Psoas muscle (tissue), 8 donors: ENCODE measurements around the gene PGBD5. TPM values are rescaled to one million over a fixed set of nuclear protein-coding genes. Genes with fewer than 3 reads are reported as not detected.

Experiments
- ATAC-seq, 4 donors: fragments of 200-7000 bp; cut with Tn5 transposase; one replicate each; pipeline ENCODE4 v1.9.1; 2020; ENCODE audit warnings: moderate library complexity in 3 of 4, mild to moderate bottlenecking in 2 of 4
- DNase-seq, 2 donors: peaks; one replicate each; pipeline ENCODE4 v3.0.0-alpha.2; 2020
- H3K27ac ChIP-seq: fragments of 200-600 bp; one replicate; pipeline ENCODE4 v1.8.0; 2022
- H3K27me3 ChIP-seq, 3 donors: fragments of 200-600 bp in 1 of 3; one replicate each; pipeline versions ENCODE4 v1.6.1 to v1.8.0; 2013 to 2022; ENCODE audit warnings: low read length in 2 of 3, mild to moderate bottlenecking in 2 of 3, moderate library complexity in 1 of 3; ENCODE audit not compliant: insufficient read depth in 3 of 3
- H3K36me3 ChIP-seq, 2 donors: fragments of 200-600 bp in 1 of 2; one replicate each; pipeline versions ENCODE4 v1.6.1 to v1.8.0; 2013 to 2022; ENCODE audit warnings: low read depth in 1 of 2, mild to moderate bottlenecking in 1 of 2, moderate library complexity in 1 of 2; ENCODE audit not compliant: insufficient read depth in 1 of 2
- H3K4me1 ChIP-seq: fragments of 200-600 bp; one replicate; pipeline ENCODE4 v1.8.0; 2022
- H3K4me3 ChIP-seq: fragments of 200-600 bp; one replicate; pipeline ENCODE4 v1.8.0; 2022; ENCODE audit warnings: mild to moderate bottlenecking
- H3K9me3 ChIP-seq: fragments of 200-600 bp; one replicate; pipeline ENCODE4 v1.8.0; 2022
- CTCF ChIP-seq: fragments of 200-600 bp; IDR thresholded peaks from one replicate; pipeline ENCODE4 v1.8.0; 2022; ENCODE audit warnings: antibody characterized with exemption
- WGBS, 3 donors: extraction: QIAGEN DNeasy Blood & Tissue Kit; methylation state at CpG; one replicate each; pipeline versions ENCODE4 v1.1.6 to v1.1.7; 2013; 5-methylcytosine and 5-hydroxymethylcytosine counted together
- intact Hi-C, 2 donors: fragments of 100-400 bp; cut with DNase I; formaldehyde crosslinking; loops; one replicate each; pipeline versions ENCODE4 v1.11.0 to v1.14.2; 2022
- polyA plus RNA-seq, 3 donors: library from polyadenylated mRNA; stranded (reverse); fragments of 200-250 nt; gene quantifications; one replicate each; pipeline ENCODE4 v1.2.3, GENCODE V29; 2013
- total RNA-seq, 4 donors: library from RNA; stranded (reverse); fragmentation: NEBNext Ultra II Directional in 2 of 4; extraction: Animal tissue kit (Norgen Biotek cat#: 25700) in 2 of 4; gene quantifications; one replicate each; pipeline versions ENCODE4 v1.2.1 to v1.2.4, GENCODE V29; 2021 to 2023
- donor health status: healthy with polysubstance abuse.
- donor health status: DM: no; HTN: no; CAD: no; lungs with moderate emphysema.
- donor health status: Bipolar disorder and iron deficiency.
- donor health status: healthy.
- donor health status: DM: yes; HTN: yes; CAD: no.
- donor health status: DM: no; HTN: no; CAD: no.
- donor health status: DM: no; HTN: no; CAD: no.
- donor health status: DM: yes; HTN: yes; CAD: no.

The PGBD5 gene
- total and polyA plus RNA-seq, 7 donors, result 2.1 to 9.8 (median 4.5) TPM

- H3K4me1 ChIP-seq, result no peaks in the 10 kb centered on the region
- H3K27me3 ChIP-seq, result no peaks in the 10 kb centered on the region
- no peaks in the 10 kb centered on the region for H3K9me3 ChIP-seq
- TF ChIP-seq CTCF, result no peak
- ATAC-seq, result no peak
- 32 to 65% (median 42%) methylated on average over 7 of the region's 7 CpGs for WGBS, 3 donors
- H3K4me3 ChIP-seq, result no peak overlapping the region
- intact Hi-C loops, result no loop called here
- H3K36me3 ChIP-seq, result no peaks in the 10 kb centered on the region
- DNase-seq, result peak in 1 of 2 donors; percentile 20
- H3K27ac ChIP-seq, result no peak overlapping the region
Observed at GRCh38 chr1:230293390-230293700, 132.8 kb downstream of the PGBD5 start.

GRCh38 chr1:230292689-230293389 lies 133.3 kb downstream of the PGBD5 start:
- Histone ChIP-seq H3K27me3 (no peaks in the 10 kb centered on the region), H3K27ac (no peak overlapping the region), H3K4me1 (no peaks in the 10 kb centered on the region), H3K36me3 (no peaks in the 10 kb centered on the region), H3K4me3 (no peak overlapping the region), H3K9me3 (no peaks in the 10 kb centered on the region)
- ATAC-seq (no peak), DNase-seq (peak in 1 of 2 donors; percentile 2)
- WGBS, 3 donors, result 57 to 67% (median 64%) methylated on average over 12 of the region's 12 CpGs
- intact Hi-C loops, result no loop called here
- no peak for TF ChIP-seq CTCF

- Histone ChIP-seq H3K27me3 (no peaks in the 10 kb centered on the region), H3K4me1 (no peaks in the 10 kb centered on the region), H3K9me3 (no peaks in the 10 kb centered on the region), H3K4me3 (no peak overlapping the region), H3K36me3 (no peaks in the 10 kb centered on the region), H3K27ac (no peak overlapping the region)
- no peak for ATAC-seq
- WGBS, 3 donors, result 77 to 81% (median 81%) methylated on average over 19 to 28 of the region's 28 CpGs
- DNase-seq, result peak in 1 of 2 donors; percentile 39
- intact Hi-C loops, result no loop called here
- no peak for TF ChIP-seq CTCF
Observed at GRCh38 chr1:230291731-230292620, 134.2 kb downstream of the PGBD5 start.

- TF ChIP-seq CTCF, result no peak
- H3K4me3 ChIP-seq, result no peak overlapping the region
- H3K27me3 ChIP-seq, result no peaks in the 10 kb centered on the region
- DNase-seq, result no peak
- intact Hi-C loops, result no loop called here
- H3K36me3 ChIP-seq, result no peaks in the 10 kb centered on the region
- no peak for ATAC-seq
- no peaks in the 10 kb centered on the region for H3K4me1 ChIP-seq
- WGBS, 3 donors, result 83 to 89% (median 88%) methylated on average over 5 of the region's 5 CpGs
- H3K27ac ChIP-seq, result no peak overlapping the region
- no peaks in the 10 kb centered on the region for H3K9me3 ChIP-seq
Observed at GRCh38 chr1:230289350-230289644, 136.8 kb downstream of the PGBD5 start.
